Measurements from ENCODE around the gene TTLL11.

GRCh38 chr9:121886759-121887485 is 206.2 kb downstream of the TTLL11 start:
- no peak for TF ChIP-seq EP300 (IDR thresholded peaks at IDR 0.05; ENCODE audit: borderline replicate concordance)
- TF ChIP-seq ZBTB7A (IDR thresholded peaks at IDR 0.05; ENCODE audit: low read depth), result no peak
- no peak for TF ChIP-seq NFIC (IDR thresholded peaks at IDR 0.05)
- no peak for TF ChIP-seq REST (IDR thresholded peaks at IDR 0.05; ENCODE audit: low read depth)
- no peak for TF ChIP-seq USF1 (IDR thresholded peaks at IDR 0.05)
- TF ChIP-seq TAF1 (IDR thresholded peaks at IDR 0.05; ENCODE audit: low read depth), result no peak
- no peak for TF ChIP-seq RAD21 (IDR thresholded peaks at IDR 0.05; ENCODE audit: low read depth)
- TF ChIP-seq YY1 (IDR thresholded peaks at IDR 0.05; ENCODE audit: low read depth), result no peak
- no peak for TF ChIP-seq MAX (IDR thresholded peaks at IDR 0.05)
- no peak for TF ChIP-seq EGR1 (IDR thresholded peaks at IDR 0.05)
- no peak for TF ChIP-seq CEBPB (IDR thresholded peaks at IDR 0.05)
- TF ChIP-seq TCF12 (IDR thresholded peaks at IDR 0.05; ENCODE audit: low read depth), result no peak
- no peak for TF ChIP-seq TEAD4 (IDR thresholded peaks at IDR 0.05)

Measured in Ishikawa (cell line).